NCI-H510A (cell line): ENCODE data around the gene FAM174C.

ENCODE experiments used
- DNase-seq: peaks from one replicate; lab custom pipeline; 2025; lab: John Stamatoyannopoulos, UW

The FAM174C gene

DNA sequence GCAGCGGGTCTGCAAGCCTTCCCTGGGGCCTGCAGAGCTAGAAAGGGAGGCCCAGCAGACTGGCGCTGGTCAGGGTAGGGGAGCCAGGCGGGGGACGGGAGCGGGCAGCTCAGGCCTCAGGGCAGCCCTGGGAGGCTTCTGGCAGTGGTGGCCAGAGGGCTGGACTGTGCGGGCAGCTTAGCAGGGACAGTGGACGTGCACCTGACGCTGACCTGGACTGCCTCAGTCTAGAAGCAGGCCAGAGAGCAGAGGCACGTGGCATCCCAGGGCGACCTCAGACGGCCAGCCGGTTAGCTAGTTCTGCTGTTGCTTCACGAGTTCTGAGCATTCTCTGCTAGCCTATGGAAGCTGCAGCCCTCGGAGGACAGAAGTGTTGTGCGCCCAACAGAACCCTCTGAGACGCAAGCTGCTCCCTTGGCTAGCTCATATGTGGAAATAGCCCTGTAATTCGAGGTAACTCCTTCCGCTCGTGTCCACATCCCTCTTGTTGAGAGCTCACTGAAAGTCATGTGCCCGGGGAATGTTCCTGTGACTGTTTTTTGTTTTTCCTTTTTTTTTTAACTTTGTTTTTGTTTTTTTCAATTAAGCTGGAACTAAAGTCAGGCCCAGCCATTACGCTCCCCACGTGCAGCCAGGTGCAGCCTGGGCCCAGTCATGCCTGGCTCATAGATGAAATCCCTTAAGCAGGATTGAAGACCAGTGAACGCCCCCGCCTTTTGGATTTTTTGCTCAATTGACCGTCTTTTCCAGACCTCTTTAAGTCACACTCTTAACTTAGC lies 1.9 kb upstream of the FAM174C start:
- no peak for DNase-seq

DNA sequence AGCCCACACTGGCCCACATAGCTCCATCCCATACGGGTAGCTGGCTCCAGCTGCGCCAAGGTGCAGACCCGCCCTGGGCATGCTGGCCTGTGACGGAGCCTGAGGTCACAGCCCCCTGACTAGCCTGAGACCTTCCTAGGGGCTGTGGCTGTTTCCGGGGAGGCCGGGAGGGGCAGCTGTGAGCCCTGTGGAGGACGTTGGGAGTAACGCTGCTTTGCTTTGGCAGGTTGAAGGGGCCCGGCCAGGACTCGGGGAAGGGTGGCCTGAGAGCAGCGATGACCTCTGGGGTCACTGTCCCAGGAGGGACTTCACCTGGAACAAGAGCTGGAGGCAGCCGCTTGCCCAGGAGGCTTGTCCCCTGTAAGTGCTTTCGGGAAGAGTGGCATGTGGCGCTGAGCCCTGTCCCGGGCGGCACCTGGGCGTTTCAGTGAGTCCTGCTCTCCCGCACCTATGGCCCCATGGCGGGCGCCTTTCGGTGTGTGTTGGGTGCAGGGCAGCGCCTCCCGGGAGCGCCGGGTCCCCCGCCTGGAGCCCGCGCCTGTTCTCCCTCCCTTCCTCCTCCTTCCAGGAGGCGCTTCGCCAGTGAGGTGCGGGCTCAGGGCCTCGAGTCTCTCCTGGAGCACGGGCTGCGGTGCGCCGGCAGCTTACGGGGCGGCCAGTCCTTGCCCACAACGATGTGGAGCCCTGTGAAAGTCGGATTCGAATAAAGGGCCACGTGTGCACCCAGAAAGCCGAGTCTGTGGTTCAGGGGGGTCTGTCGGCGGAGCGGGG lies 1.1 kb upstream of the FAM174C start:
- no peak for DNase-seq

DNA sequence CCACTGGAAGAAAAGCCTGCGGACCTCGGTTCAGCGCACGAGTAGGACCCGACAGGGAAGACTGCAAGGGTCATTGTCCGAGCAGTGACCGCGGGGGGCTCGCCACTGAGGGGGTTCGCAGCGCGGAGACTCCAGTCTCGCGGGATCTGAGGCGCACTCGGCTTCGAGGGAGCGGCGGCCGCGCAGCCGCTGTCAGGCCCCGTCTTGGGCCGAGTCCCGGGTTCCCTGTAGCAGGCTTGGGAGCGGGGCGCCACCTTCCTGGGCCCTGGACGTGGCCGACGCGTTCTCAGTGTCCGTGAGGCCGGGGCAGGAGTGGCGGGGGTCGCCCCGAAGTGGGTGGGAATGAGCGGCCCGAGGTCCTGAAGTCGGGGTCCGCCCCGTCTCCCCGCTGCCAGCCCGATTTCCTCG lies 474 bp upstream of the FAM174C start:
- no peak for DNase-seq

DNA sequence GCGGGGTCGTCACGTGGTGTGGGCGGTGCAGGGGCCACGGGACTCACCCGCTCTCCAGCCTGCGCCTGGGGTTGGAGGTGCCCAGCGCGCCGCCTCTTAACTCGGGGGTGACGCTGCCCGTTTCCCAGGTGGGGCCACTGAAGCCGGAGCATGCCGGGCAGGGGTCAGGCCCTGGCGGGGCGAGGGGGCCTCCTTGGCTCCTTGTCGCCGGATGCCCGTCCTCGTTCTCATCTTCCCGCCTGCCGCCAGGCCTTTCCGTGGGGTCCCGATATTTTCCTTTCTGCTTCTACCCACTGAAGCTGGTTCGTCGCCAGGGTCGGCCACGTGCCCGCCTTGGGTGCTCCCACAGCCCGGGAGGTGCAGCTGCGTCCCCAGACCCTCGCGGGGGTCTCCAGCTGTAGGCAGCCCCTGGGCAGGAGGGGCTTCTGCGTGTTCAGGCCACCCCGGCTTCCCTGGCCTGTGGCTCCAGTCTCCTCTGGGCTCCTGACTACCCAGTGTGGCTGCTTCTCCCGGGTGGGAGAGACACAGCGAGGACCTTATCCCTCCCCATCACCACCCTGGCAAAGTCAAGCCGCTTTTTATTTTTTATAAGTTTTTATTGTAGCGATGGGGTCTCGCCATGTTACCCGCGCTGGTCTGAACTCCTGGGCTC lies 772 bp downstream of the FAM174C start:
- no peak for DNase-seq

DNA sequence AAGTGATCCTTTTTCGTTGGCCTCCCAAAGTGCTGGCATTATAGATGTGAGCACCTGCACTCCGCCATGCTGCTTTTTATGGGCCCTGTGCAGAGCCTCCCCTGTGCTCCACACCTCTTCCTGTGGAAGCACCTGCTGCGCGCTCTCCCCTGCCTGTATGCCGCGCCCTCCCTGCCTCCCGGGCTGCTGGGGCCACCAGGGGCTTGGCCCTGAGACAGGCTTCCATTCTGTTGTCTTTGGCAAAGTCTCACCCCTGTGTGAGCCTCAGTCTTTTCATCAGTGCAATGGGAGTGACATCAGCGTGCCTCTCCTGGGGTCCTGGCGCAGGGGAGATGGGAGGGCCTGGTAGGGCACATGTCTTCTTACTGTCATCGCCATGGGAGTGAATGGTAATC lies 1.3 kb downstream of the FAM174C start:
- DNase-seq: no peak

DNA sequence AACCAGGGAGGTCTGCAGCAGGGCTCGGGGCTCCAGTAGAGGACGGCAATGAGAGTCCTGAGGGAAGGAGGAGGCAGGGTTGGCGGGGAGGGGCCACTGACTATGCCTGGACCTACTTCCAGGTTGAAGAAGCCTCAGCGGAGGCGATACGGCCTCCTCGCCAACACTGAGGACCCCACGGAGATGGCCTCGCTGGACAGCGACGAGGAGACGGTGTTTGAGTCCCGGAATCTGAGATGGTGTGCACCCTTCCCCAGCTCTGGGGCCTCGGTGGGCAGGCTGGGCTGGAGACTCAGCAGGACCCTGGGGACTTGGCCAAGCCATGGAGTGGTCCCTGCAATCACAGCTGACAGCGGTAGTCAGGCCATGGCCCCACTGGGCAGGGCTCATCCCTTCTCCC lies 1.7 kb downstream of the FAM174C start:
- no peak for DNase-seq

DNA sequence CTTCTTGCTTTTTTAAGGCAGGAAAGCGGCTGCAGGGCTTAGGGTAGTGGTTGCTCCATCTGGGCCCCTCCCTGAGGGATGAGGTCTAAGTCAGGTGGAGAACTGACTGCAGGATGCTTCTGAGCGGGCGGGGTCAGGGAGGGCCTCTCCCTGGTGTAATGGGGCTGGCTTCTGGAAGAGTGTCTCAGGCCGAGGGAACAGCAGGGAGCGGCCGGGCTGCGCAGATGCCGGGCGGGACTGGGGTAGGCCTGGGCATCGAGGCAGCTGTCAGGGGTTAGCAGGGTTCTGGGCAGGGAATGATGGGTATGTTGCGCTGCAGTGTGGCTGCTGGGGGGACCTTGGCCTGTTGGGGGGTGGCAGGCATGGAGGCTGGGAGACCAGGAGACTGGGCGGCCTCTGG lies 2.7 kb downstream of the FAM174C start:
- no peak for DNase-seq

DNA sequence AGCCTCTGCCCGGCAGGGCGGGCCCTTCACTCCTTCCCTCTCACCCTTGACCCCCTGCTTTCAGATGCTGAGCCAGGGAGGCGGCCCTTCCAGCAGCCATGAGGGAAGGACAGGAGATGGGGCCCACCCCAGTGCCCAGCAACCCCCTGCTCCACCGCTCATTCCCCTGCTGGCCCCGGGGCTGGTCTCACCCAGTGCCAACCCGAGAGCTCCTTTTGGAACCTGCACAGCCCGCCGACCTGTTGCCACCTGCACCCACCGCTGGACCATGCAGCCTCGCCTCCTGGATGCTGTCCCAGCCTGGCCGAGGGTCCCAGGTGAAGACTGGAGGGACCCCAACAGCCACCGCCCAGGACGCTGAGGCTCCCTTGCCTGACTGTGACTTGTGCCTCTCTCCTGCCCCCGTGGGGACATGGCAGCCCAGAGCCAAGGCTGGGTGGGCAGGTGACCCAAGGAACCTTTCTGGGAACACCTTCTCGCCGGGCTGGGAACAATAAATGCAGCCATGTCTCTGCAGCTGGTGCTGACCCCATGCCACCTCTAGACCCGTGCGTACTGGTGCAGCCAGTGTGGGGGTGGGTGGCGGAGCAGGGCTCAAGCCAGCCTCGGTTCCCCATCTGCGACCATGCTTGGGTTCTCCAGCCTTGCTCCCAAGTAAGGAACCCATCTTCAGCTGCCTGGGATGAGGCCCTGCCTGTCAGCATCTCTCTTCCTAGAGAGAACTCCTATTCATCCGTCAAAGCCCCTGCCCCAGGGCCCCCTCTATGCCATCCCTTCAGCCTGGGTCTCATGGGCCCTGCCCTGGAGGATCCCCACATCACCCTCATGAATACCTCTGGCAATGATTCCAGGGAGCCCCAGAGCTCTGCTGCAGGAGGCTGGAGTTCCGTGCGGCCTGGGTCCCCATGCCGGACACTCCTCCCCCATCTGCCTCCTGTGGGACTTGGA lies 3.7 kb downstream of the FAM174C start:
- DNase-seq: no peak

DNA sequence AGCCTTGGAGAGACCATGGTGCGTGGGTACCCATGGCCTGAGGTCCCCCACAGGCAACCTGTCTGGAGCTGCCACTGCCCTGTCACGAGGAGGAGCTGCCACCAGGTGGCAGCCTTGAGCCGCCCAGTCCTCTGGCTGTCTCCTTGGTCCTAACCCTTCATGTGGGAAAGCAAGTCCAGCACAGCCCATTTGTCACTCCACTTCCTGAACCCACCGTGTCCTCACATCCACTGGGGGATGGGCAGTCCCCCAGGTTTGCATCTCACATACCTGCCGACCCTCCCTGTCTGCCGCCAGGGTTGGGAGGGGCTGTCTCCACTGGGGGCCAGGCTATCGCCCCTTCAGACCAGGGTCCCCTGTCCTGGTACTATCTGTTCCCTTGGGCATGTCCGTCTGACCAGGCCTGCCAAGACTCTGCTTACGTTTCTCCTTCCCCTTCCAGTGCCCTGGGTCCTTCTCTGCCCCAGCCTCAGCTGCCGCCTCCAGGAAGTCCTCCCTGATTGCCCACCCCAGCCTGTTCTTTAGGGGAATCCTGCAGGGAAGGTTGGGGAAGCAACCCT lies 4.5 kb downstream of the FAM174C start:
- DNase-seq: no peak

DNA sequence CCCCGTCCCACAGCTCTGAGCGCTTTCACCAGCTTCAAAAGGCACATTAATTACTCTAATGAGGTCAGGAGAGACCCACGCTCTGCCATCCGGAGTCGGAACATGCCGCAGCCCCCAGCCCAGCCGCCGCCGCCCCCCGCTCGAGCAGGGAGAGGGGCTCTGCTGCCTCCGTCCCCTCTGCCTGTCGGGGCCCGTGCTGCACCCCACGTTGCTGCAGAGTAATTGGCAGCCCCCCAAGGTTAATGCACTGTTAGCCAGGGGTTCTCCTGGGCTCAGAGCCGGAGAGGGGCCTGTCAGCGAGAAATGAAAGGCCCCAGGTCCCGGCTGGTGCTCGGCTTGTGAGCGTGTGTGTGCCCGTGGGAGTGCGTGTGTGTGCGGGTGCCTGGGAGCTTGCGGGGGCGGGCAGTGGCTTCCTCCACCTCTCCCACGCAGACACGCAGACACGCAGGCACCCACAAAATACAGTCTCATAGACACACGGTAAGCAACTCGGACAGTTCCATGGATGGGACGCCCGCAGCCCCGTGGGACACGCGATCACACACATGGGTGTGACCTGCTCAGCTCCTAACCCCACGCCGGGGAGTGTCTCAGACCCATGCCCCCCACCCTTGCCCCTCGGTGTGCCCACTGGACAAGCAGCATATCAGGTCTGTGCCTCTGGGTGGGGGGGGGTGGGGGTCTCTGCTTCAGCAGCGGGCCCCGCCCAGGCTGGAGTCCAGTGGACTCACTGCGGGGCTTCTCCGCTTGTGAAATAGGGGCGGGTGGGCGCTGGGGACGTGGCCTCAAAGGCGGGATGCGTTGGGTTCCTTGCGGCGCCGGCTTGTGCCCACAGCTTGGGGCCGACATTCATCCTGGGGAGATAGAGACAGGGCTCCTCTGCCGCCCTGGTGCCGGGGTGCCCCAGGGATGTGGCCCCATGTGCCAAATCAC lies 5.6 kb downstream of the FAM174C start:
- no peak for DNase-seq

DNA sequence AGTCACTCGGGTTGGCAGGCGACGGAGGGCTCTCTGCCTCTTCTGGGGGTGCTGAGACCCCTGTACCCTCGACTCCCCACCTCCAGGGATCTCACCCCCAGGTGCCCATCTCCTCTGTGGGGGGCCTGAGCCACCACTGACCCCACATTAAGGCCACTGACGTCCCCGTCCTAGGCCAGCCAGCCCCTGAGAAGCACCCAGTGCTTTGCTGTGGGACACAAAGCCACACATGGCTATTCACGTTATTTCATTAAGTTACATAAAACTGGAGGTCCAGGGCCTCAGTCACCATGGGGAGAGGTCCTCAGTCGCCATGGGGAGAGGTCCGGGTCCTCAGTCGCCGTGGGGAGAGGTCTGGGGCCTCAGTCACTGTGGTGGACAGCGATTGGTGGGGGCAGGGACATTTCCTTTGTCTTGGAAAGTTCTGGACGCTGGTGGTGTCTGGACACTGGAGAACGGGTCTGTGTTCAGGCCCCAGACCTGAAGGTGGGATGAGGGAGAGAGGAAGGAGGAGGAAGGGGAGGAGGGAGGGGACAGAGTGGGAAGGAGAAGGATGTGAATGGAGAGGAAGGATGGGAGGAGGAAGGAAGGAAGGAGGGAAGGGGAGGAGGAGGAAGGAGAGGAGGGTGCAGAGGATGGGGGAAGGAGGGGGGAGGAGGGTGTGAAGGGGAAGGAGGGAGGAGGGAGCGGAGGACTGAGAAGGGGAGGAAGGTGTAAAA lies 6.4 kb downstream of the FAM174C start:
- DNase-seq: no peak

DNA sequence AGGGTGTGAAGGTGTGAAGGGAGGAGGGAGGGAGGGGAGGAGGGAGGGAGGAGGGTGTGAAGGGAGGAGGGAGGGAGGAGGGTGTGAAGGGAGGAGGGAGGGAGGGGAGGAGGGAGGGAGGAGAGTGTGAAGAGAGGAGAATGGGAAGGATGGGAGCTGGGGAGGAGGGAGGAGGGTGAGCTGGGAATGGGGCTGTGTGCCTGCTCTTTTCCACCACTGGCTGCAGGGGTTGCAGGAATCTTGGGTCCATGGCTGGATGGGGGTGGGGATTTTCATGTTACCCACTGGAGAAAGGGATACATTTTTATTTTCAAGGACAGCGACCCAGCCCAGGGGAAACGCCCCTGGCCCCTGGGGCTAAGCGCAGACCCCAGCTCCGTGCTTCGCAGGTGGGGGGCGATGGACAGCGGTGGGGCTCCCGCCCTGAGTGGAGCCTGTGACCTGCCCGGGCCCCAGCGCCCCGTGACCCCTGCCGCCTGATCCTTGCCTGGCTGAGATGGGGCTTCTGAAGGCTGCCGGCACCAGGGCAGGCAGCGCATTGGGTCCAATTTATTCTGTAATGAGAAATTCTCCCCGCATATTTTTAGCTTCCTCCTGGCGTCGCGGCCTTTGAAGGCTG lies 7.4 kb downstream of the FAM174C start:
- DNase-seq: no peak

DNA sequence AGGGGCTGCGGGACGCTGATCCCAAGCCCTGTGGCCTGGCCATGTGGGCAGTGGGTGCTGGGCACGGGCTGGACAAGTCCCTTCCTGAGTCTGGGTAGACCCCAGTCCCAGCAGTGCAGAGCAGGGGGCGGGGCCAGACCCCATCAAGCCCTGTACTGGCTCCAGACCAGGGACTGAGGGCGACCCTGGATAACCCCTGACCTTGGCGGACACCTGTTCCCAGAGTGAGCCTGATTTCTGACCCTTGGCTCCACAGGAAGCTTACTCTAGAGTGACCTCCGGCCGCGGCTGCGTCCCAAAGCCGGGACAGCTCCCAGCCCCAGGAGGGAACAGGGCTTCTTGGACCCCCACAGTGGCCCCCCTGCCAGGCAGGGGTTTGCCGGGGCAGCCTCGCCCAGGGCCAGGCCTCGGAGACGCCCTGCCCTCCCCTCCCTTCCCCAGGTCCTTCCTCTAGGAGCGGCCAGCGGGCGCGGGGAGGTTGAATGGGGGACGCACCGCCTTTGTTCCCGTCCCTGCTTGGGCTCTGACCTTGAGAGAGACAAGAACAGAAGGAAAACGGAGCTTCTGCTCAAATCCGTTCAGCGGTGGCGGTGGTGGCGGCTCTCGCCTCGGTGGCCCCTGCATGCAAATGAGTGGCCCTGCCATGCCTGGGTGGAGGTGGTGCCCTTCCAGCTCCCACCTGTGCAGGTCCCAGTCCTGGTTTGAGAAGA lies 8.0 kb downstream of the FAM174C start:
- no peak for DNase-seq

DNA sequence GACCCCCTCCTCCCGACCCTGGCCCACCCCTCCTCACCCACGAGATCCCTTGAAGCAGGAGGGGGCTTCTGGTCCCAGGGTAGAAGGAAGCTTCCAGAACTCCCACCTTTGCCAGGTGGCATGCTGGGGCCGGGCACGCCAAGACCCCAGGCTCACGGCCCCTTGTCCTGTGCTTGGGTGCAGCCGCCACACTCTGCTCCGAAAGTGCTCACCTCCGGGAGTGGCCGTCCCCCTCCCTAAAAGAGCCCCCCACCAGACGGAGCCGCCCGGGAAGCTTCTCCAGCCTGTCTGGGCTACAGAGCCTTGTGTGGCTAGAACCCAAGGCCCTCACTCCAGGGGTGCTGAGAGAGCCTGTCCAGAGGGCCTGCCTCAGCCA lies 8.6 kb downstream of the FAM174C start:
- DNase-seq: no peak

DNA sequence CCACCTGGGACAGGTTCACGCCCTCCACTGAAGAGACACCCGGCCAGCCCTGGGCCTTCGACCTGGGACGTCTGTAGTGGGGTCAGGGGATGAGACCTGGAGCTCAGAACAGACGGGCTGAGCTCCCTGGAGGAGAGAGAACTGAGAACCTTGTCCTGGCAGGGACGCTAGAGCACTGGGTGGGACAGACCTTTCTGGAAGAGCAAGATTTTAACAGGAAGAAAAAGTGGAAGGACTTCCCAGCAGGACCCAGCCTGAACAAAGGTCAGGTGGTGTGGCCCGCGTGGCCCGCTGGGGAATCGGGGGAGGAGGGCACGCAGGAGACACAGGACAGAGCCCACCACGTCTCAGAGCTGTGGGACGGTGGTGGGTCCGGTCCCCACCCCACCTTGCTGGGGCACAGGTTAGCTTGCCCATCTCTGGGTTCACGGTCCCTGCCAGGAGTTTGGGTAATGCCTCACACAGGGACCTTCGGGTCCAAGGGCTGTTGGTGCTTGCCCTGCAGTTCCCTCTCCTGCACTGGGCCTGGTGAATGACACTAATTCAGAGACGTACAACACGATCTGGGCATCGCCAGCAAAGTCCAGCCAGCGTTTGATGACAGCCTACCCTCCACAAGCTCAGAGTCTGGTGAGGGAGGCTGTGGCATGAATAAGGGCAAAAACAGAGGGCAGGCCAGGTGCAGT lies 9.1 kb downstream of the FAM174C start:
- DNase-seq: no peak

DNA sequence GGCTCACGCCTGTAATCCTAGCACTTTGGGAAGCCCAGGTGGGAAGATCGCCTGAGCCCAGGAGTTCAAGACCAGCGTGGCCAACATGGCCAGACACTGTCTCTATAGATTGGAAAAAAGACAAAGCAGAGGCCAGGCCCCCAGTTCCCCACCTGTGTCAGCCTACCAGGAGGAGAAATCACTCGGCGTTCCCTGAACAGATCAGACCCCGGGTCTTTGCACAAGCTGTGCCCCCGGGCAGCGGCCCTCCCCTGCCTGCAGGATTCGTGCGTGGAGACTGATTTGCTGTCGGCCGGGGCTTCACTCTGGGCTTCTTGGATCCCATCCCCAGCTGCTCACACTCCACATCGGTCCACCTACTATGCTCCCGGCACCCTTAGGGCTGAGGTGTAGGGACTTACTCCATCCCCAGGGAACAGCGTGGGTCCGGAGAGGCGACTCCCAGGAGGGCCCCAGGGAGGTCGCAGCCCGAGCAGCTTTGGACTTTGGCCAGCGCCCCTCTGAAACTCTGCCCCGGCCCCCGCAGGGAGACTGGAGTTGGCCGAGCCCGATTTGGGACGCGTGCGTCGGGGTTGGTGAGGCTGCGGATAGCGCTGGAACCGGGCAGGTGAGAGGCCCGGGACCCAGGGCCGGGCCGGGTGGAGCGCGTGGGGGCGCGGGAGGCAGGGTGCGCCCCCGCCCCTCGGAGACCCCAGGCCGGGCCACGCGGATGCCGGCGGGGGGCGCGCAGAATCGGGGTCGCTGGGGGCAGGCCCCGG lies 9.8 kb downstream of the FAM174C start:
- DNase-seq: no peak

DNA sequence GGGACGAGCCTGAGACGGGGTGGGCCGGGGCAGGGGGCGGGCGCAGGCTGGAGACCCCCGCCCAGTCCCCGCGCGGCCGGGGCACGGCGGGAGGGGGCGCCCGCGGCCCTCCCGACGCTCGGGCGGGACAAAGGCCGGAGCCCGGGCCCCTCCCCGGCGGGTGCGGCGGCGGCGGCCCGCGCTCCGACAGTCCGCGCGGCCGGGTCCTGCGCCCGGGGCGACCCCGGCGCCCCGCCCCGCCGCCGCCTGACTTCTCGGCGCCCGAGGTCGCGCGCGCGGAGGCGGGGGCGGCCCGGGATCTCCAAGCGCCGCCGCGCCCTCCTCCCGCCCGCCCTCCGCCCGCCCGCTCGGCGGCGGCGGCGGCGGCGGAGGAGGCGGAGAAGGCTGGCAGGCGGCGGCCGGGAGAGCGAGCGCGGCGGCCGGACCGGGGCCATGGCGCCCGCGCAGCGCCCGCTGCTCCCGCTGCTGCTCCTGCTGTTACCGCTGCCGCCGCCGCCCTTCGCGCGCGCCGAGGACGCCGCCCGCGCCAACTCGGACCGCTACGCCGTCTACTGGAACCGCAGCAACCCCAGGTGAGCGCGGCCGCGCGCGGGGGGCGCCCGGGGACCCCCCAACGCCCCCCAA lies 10.5 kb downstream of the FAM174C start, which contains the start of gene EFNA2:
Gene EFNA2 (plus strand): TSS at position 137 of the 624 bp plus-strand sequence. CDS start 296 bp downstream, at position 433.
- DNase-seq: no peak
